IMR-90 (cell line): ENCODE measurements around the gene SCAMP4. TPM values are rescaled to one million over a fixed set of nuclear protein-coding genes. Genes with fewer than 3 reads are reported as not detected.

Experiments used
- ATAC-seq: fragments of 200-7000 bp; cut with Tn5 transposase; 2 replicates; pipeline ENCODE4 v1.9.1; 2020; ENCODE audit warnings: low read depth, mild to moderate bottlenecking, moderate library complexity
- BruUV-seq: library from RNA; stranded (reverse); fragments of 400-500 nt; replicated peaks from 2 replicates; lab custom pipeline; 2021; lab: Mats Ljungman, UMichigan
- CTCF ChIA-PET: fragments of 300-600 bp; formaldehyde crosslinking; extraction: SDS; loops from one replicate; lab custom pipeline; 2021; ENCODE audit warnings: antibody characterized with exemption; lab: Yijun Ruan, JAX
- POLR2A ChIA-PET: fragments of 300-600 bp; sonication (Branson Sonifier 250); formaldehyde crosslinking; loops from one replicate; lab custom pipeline; 2022; ENCODE audit warnings: antibody characterized with exemption; ENCODE audit not compliant: unreplicated experiment; lab: Charles Lee
- DNase-seq: peaks from one replicate; pipeline ENCODE4 v3.0.0; 2013
- H2AFZ ChIP-seq: replicated peaks from 2 replicates; pipeline ENCODE3; 2013; ENCODE audit warnings: low read length, mild to moderate bottlenecking; ENCODE audit not compliant: poor library complexity
- H2AK5ac ChIP-seq: 2 replicates; pipeline ENCODE4 v1.6.1; 2013; ENCODE audit warnings: low read depth, low read length, inconsistent platforms
- H2AK9ac ChIP-seq: replicated peaks from 2 replicates; pipeline ENCODE3; 2013; ENCODE audit warnings: mild to moderate bottlenecking, low read depth, low read length, moderate library complexity; ENCODE audit not compliant: poor library complexity
- H2BK120ac ChIP-seq: 2 replicates; pipeline ENCODE4 v1.6.1; 2013; ENCODE audit warnings: low read depth, low read length, inconsistent platforms
- H2BK15ac ChIP-seq: 3 replicates; pipeline ENCODE4 v1.6.1; 2013; ENCODE audit warnings: low read depth, low read length, inconsistent platforms
- H2BK20ac ChIP-seq: 2 replicates; pipeline ENCODE4 v1.6.1; 2013; ENCODE audit warnings: low read depth, mild to moderate bottlenecking, inconsistent platforms, low read length, moderate library complexity
- H2BK5ac ChIP-seq: 2 replicates; pipeline ENCODE4 v1.6.1; 2013; ENCODE audit warnings: mild to moderate bottlenecking, low read depth, low read length, inconsistent platforms; ENCODE audit not compliant: poor library complexity, severe bottlenecking
- H3K14ac ChIP-seq: replicated peaks from 2 replicates; pipeline ENCODE4 v1.6.1; 2013; ENCODE audit warnings: low read depth, low read length, inconsistent platforms
- H3K18ac ChIP-seq: 2 replicates; pipeline ENCODE4 v1.6.1; 2013; ENCODE audit warnings: low read depth, low read length, control low read depth
- H3K23ac ChIP-seq: 2 replicates; pipeline ENCODE4 v1.6.1; 2013; ENCODE audit warnings: low read depth, low read length, inconsistent platforms
- H3K27ac ChIP-seq: 2 replicates; pipeline ENCODE4 v1.5.1; 2013; ENCODE audit warnings: mild to moderate bottlenecking, control low read depth, low read length; ENCODE audit not compliant: insufficient read depth
- H3K27me3 ChIP-seq: 2 replicates; pipeline ENCODE4 v1.6.1; 2013; ENCODE audit warnings: low read length; ENCODE audit not compliant: control insufficient read depth, insufficient read depth
- H3K36me3 ChIP-seq: 2 replicates; pipeline ENCODE4 v1.6.1; 2013; ENCODE audit warnings: low read length, mixed read lengths; ENCODE audit not compliant: control insufficient read depth, insufficient read depth
- H3K4ac ChIP-seq: 2 replicates; pipeline ENCODE4 v1.6.1; 2013; ENCODE audit warnings: low read depth, low read length, inconsistent platforms
- H3K4me1 ChIP-seq: 2 replicates; pipeline ENCODE4 v1.6.1; 2013; ENCODE audit warnings: low read length, mixed read lengths; ENCODE audit not compliant: control insufficient read depth, insufficient read depth
- H3K4me2 ChIP-seq: 2 replicates; pipeline ENCODE4 v1.6.1; 2013; ENCODE audit warnings: low read depth, mild to moderate bottlenecking, control low read depth, low read length, moderate library complexity
- H3K4me3 ChIP-seq: 2 replicates; pipeline ENCODE4 v1.5.1; 2013; ENCODE audit warnings: low read depth, mild to moderate bottlenecking, control low read depth, low read length, moderate library complexity; ENCODE audit not compliant: insufficient read depth
- H3K56ac ChIP-seq: 2 replicates; pipeline ENCODE4 v1.6.1; 2013; ENCODE audit warnings: low read length, inconsistent platforms; ENCODE audit not compliant: insufficient read depth; ENCODE audit errors: extremely low read depth
- H3K79me1 ChIP-seq, 2 experiments: 2 replicates each; pipeline ENCODE4 v1.6.1; 2013; ENCODE audit warnings: low read length in 2 of 2, inconsistent platforms in 1 of 2, low read depth in 1 of 2
- H3K9ac ChIP-seq: 2 replicates; pipeline ENCODE4 v1.6.1; 2013; ENCODE audit warnings: low read depth, low read length, control low read depth
- H3K9me1 ChIP-seq: 2 replicates; pipeline ENCODE4 v1.6.1; 2013; ENCODE audit warnings: low read length, inconsistent platforms; ENCODE audit not compliant: insufficient read depth
- H3K9me3 ChIP-seq: 2 replicates; pipeline ENCODE4 v1.6.1; 2013; ENCODE audit warnings: low read length; ENCODE audit not compliant: control insufficient read depth, insufficient read depth
- H4K20me1 ChIP-seq: 2 replicates; pipeline ENCODE4 v1.6.1; 2013; ENCODE audit warnings: low read length, inconsistent platforms; ENCODE audit not compliant: insufficient read depth
- H4K5ac ChIP-seq: 2 replicates; pipeline ENCODE4 v1.6.1; 2013; ENCODE audit warnings: mild to moderate bottlenecking, low read depth, low read length, control low read depth
- H4K8ac ChIP-seq, 2 experiments: 2 replicates each; pipeline ENCODE4 v1.6.1; 2013; ENCODE audit warnings: low read depth in 2 of 2, low read length in 2 of 2, control low read depth in 1 of 2, inconsistent platforms in 1 of 2
- H4K91ac ChIP-seq: 2 replicates; pipeline ENCODE4 v1.6.1; 2013; ENCODE audit warnings: low read depth, low read length, inconsistent platforms; ENCODE audit not compliant: insufficient read depth
- SMC3 ChIP-seq: fragments of 150-350 bp; IDR thresholded peaks from 2 replicates; pipeline ENCODE4 v1.6.1; 2016; ENCODE audit warnings: low read depth, mild to moderate bottlenecking, antibody characterized with exemption, low read length, moderate library complexity
- WGBS, 2 experiments: methylation state at CpG; one replicate each; pipeline versions ENCODE4 v1.1.5 to v1.1.7; 2013; ENCODE audit warnings: missing lambda C conversion rate in 2 of 2; ENCODE audit not compliant: insufficient read length in 1 of 2; ENCODE audit errors: extremely low coverage in 2 of 2; 5-methylcytosine and 5-hydroxymethylcytosine counted together
- dilution Hi-C: fragments of 300-500 bp; cut with HindIII; formaldehyde crosslinking; loops from one replicate; pipeline ENCODE4 v1.14.3; 2018; ENCODE audit warnings: low sequenced_read_pairs; ENCODE audit not compliant: unreplicated experiment
- in situ Hi-C: fragments of 300-500 bp; cut with MboI; formaldehyde crosslinking; loops from 3 replicates; pipeline ENCODE4 v1.14.3; 2019; ENCODE audit warnings: low sequenced_read_pairs, inconsistent platforms, mixed read lengths
- intact Hi-C: fragments of 100-400 bp; cut with micrococcal nuclease; formaldehyde crosslinking; loops from 2 replicates; pipeline ENCODE4 v1.10.0; 2022
- polyA plus RNA-seq, 3 experiments: library from polyadenylated mRNA; depleted of rRNA; stranded (reverse); fragments of >200 nt; gene quantifications; 2 replicates each; pipeline ENCODE4 v1.2.3, GENCODE V29; 2012; ENCODE audit warnings: low replicate concordance in 1 of 3
- total RNA-seq: library from RNA; depleted of rRNA; stranded (reverse); fragments of >200 nt; gene quantifications from 2 replicates; pipeline ENCODE4 v1.2.3, GENCODE V29; 2012

The SCAMP4 gene
- total and polyA plus RNA-seq, 2 of the 4 experiments (the other 2 are of a cell fraction) = 16.1 to 28.1 TPM

- no peak overlapping the region for H2AK9ac ChIP-seq
- H3K4me3 ChIP-seq = no peak overlapping the region
- no peak for ATAC-seq
- no peak overlapping the region for H3K23ac ChIP-seq
- no peak overlapping the region for H4K8ac ChIP-seq
- ChIA-PET CTCF (no interaction called here), POLR2A (no interaction called here)
- H4K20me1 ChIP-seq = peaks cover 63% of the 10 kb centered on the region
- H2AK5ac ChIP-seq = no peak overlapping the region
- TF ChIP-seq SMC3 = no peak
- no peaks in the 10 kb centered on the region for H3K27me3 ChIP-seq
- no peak overlapping the region for H3K18ac ChIP-seq
- H3K79me1 ChIP-seq = peaks cover 16 to 51% of the 10 kb centered on the region in 2 experiments
- no TSS peak for BruUV-seq
- no peak overlapping the region for H2AFZ ChIP-seq
- peaks cover 22% of the 10 kb centered on the region for H3K36me3 ChIP-seq
- dilution Hi-C loops = no loop called here
- no peak overlapping the region for H3K14ac ChIP-seq
- no peak overlapping the region for H3K4me2 ChIP-seq
- in situ Hi-C loops = no loop called here
- no peak overlapping the region for H4K91ac ChIP-seq
- no peak overlapping the region for H2BK5ac ChIP-seq
- H3K4ac ChIP-seq = no peak overlapping the region
- H3K4me1 ChIP-seq = no peaks in the 10 kb centered on the region
- H3K9me1 ChIP-seq = peaks cover 3% of the 10 kb centered on the region
- H4K5ac ChIP-seq = no peak overlapping the region
- no peak overlapping the region for H2BK20ac ChIP-seq
- no peak overlapping the region for H2BK15ac ChIP-seq
- no peaks in the 10 kb centered on the region for H3K9me3 ChIP-seq
- intact Hi-C loops = no loop called here
- H3K9ac ChIP-seq = no peak overlapping the region
- WGBS, 2 experiments = 93% methylated on average over 25 of the region's 49 CpGs; no CpG with 5 or more reads in 1 of the 2 experiments
- DNase-seq = no peak
- H2BK120ac ChIP-seq = no peak overlapping the region
- no peak overlapping the region for H3K56ac ChIP-seq
- H3K27ac ChIP-seq = no peak overlapping the region
Measured at GRCh38 chr19:1969176-1970002, 64.2 kb downstream of the SCAMP4 start.
